ENCODE measurements around the gene RXRG. TPM values are rescaled to one million over a fixed set of nuclear protein-coding genes. Genes with fewer than 3 reads are reported as not detected.
A peak's percentile ranks its signal among the peaks of the same experiment; 100 is the strongest.

Gene RXRG
- total RNA-seq, 1 experiment from 2014 or later = not detected

DNA sequence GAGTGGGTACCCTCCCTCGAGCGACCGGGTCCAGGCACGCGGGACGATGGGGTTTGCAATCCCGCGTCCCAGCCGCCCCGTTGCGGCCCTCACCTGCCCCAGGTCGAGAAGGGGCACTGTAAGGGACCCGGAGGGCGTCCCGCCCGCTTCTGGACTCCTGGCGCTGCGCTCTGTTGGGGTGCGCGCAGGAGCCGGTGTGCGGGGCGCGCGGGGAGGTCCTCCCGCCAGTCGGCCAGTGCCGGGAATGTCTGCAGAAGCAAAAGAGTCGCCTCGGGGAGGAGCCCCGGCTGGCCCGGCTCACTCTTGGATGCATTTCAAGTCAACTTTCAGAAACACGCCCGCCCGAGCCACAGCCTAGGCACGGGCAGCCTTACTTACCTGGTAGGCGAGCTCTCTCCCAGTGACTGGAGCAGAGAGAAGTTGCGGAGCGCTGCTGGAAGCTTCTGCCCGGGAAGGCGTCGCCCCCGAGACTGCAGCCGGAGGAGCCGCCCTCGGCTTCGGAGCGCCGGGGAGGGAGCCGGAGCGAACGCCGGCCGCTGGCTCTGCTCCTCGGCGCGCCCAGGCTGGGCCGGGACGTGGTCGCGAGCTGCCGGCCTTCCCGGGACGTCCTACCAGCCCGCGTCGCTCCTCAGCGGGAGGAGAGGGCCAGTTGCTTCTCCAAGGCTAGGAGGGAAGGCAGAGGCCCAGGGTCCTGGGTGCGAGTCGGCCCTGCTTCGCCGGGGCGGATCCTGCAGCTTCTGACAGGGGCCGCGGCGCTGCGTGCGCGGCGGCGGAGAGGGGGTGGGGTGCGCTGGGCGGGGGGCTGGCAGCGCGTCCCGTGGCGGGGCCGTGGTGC is 88.7 kb downstream of the RXRG start, which contains the start of gene LMX1A:
TSS of gene LMX1A (minus strand) at position 739 of the 835 bp plus-strand sequence. CDS start 1,156 bp downstream, outside the sequence.
- H4K20me1 ChIP-seq (ENCODE audit: control insufficient read depth, insufficient read depth, insufficient read length) = no peaks in the 10 kb centered on the region
- H3K4me1 ChIP-seq (ENCODE audit: insufficient read depth, low read length) = no peaks in the 10 kb centered on the region
- no peak within 1 kb of the TSS for H4K91ac ChIP-seq (ENCODE audit: insufficient read length, low read depth, low read length)
- no peak within 1 kb of the TSS for H2BK5ac ChIP-seq (ENCODE audit: insufficient read length, low read length)
- H3K79me2 ChIP-seq (ENCODE audit: insufficient read depth, low read length) = no peaks in the 10 kb centered on the region
- H3K27me3 ChIP-seq (ENCODE audit: insufficient read depth, low read length) = peaks cover 82% of the 10 kb centered on the region
- no peak within 1 kb of the TSS for H2BK120ac ChIP-seq (ENCODE audit: low read depth, low read length, poor library complexity, severe bottlenecking)
- H2BK12ac ChIP-seq (ENCODE audit: insufficient read length, low read depth, low read length) = no peak within 1 kb of the TSS
- TF ChIP-seq, protein P1, sequence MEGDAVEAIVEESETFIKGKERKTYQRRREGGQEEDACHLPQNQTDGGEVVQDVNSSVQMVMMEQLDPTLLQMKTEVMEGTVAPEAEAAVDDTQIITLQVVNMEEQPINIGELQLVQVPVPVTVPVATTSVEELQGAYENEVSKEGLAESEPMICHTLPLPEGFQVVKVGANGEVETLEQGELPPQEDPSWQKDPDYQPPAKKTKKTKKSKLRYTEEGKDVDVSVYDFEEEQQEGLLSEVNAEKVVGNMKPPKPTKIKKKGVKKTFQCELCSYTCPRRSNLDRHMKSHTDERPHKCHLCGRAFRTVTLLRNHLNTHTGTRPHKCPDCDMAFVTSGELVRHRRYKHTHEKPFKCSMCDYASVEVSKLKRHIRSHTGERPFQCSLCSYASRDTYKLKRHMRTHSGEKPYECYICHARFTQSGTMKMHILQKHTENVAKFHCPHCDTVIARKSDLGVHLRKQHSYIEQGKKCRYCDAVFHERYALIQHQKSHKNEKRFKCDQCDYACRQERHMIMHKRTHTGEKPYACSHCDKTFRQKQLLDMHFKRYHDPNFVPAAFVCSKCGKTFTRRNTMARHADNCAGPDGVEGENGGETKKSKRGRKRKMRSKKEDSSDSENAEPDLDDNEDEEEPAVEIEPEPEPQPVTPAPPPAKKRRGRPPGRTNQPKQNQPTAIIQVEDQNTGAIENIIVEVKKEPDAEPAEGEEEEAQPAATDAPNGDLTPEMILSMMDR (conservative IDR thresholded peaks at IDR 0.05) = no peak
- H3K27ac ChIP-seq (ENCODE audit: insufficient read length, low read depth, low read length) = no peak within 1 kb of the TSS
- no peak within 1 kb of the TSS for H4K8ac ChIP-seq (replicated peaks; ENCODE audit: insufficient read length, low read depth, low read length)
- H3K4me2 ChIP-seq (ENCODE audit: insufficient read depth, insufficient read length, low read length) = peak within 1 kb of the TSS; percentile 64
- H3K56ac ChIP-seq (ENCODE audit: insufficient read length, low read depth, low read length) = no peak within 1 kb of the TSS
- no peak within 1 kb of the TSS for H2BK15ac ChIP-seq (ENCODE audit: low read depth, low read length)
- no peak within 1 kb of the TSS for H2AFZ ChIP-seq (ENCODE audit: low read length)
- no peak within 1 kb of the TSS for H3K18ac ChIP-seq (ENCODE audit: insufficient read length, low read depth, low read length)
- no CpG with 5 or more reads among the region's 88 CpGs for WGBS (ENCODE audit: extremely low coverage, insufficient read length, low lambda C conversion rate)
- H3K23ac ChIP-seq (ENCODE audit: insufficient read length, low read depth, low read length) = no peak within 1 kb of the TSS
- H3K4me3 Mint-ChIP-seq = peak within 1 kb of the TSS; percentile 55 to 88
- peak; percentile 57 for DNase-seq
- no peak within 1 kb of the TSS for H3K4ac ChIP-seq (ENCODE audit: low read depth, low read length)
- H3K36me3 Mint-ChIP-seq (ENCODE audit: insufficient read depth in 1 of 3, low read depth in 3 of 3) = no peaks in the 10 kb centered on the region; a peak in 2 of 7 replicates
- H4K5ac ChIP-seq (ENCODE audit: insufficient read length, low read depth, low read length) = no peak within 1 kb of the TSS
- H2BK20ac ChIP-seq (ENCODE audit: low read depth, low read length, poor library complexity, severe bottlenecking) = no peak within 1 kb of the TSS
- H3K9me3 Mint-ChIP-seq = peaks cover 2 to 6% of the 10 kb centered on the region in 2 experiments; a peak in 2 of 5 replicates
- H3K4me1 Mint-ChIP-seq = peaks cover 39 to 43% of the 10 kb centered on the region in 2 experiments
- H3K14ac ChIP-seq (ENCODE audit: insufficient read depth, low read length) = no peak within 1 kb of the TSS; the same call in 1 of the 2 replicates
- no peak within 1 kb of the TSS for H3K27ac Mint-ChIP-seq
- no peaks in the 10 kb centered on the region for H3K9me3 ChIP-seq (ENCODE audit: control insufficient read depth, low read depth, low read length)
- peaks cover 36% of the 10 kb centered on the region for H3K23me2 ChIP-seq (ENCODE audit: insufficient read length, low read depth, low read length, poor library complexity, severe bottlenecking)
- H3K27me3 Mint-ChIP-seq (ENCODE audit: low read depth) = peaks cover 99% of the 10 kb centered on the region
- no peaks in the 10 kb centered on the region for H3K79me1 ChIP-seq (ENCODE audit: insufficient read depth, low read depth, low read length, poor library complexity, severe bottlenecking)
- H2AK5ac ChIP-seq (ENCODE audit: insufficient read length, low read length) = no peak within 1 kb of the TSS
- H3T11ph ChIP-seq (ENCODE audit: low read length) = no peak within 1 kb of the TSS
- H3K9ac ChIP-seq (ENCODE audit: extremely low read depth, insufficient read length, low read length) = no peak within 1 kb of the TSS

Measured in H9 (cell line).